GM12878 (cell line): ENCODE measurements around the gene DAZAP1. TPM values are rescaled to one million over a fixed set of nuclear protein-coding genes. Genes with fewer than 3 reads are reported as not detected.

Experiments
- BHLHE40 ChIP-seq, 2 experiments: fragments of 450-650 bp in 1 of 2; IDR thresholded peaks; 2 replicates each; pipeline ENCODE4 v1.6.1; 2011 to 2017; ENCODE audit warnings: low read depth in 2 of 2, borderline replicate concordance in 1 of 2, improper control_type of control experiment in 1 of 2, low read length in 1 of 2, mild to moderate bottlenecking in 1 of 2
- BRCA1 ChIP-seq: IDR thresholded peaks from 2 replicates; pipeline ENCODE4 v1.6.1; 2011; ENCODE audit warnings: low read depth, low read length, improper control_type of control experiment
- CBX5 ChIP-seq: sonication (generic); IDR thresholded peaks from 2 replicates; pipeline ENCODE4 v1.6.1; 2016; ENCODE audit warnings: low read depth, moderate library complexity, mild to moderate bottlenecking, inconsistent platforms
- KLF5 ChIP-seq: fragments of 450-650 bp; IDR thresholded peaks from 2 replicates; pipeline ENCODE4 v1.6.1; 2014; ENCODE audit warnings: mild to moderate bottlenecking; ENCODE audit not compliant: partially characterized antibody
- MAX ChIP-seq: IDR thresholded peaks from 2 replicates; pipeline ENCODE4 v1.6.1; 2012; ENCODE audit warnings: low read depth, low read length, improper control_type of control experiment
- POU2F2 ChIP-seq: IDR thresholded peaks from 3 replicates; pipeline ENCODE4 v1.6.1; 2011; ENCODE audit warnings: low read depth, mild to moderate bottlenecking, low read length, borderline replicate concordance
- SMAD1 ChIP-seq: fragments of 450-650 bp; IDR thresholded peaks from 2 replicates; pipeline ENCODE4 v1.6.1; 2018; ENCODE audit warnings: mild to moderate bottlenecking, low read depth; ENCODE audit not compliant: partially characterized antibody
- SMARCA5 ChIP-seq: fragments of 450-650 bp; IDR thresholded peaks from 2 replicates; pipeline ENCODE4 v1.6.1; 2017; ENCODE audit warnings: mild to moderate bottlenecking
- polyA plus RNA-seq, 11 experiments: library from polyadenylated mRNA; depleted of rRNA in 4 of 11; unstranded in 6 of 11; stranded (reverse) in 5 of 11; fragments of >200 nt; fragmentation: Nextera tagmentation in 4 of 11; fragmentation: Illumina TruSeq in 1 of 11; extraction: Ambion mirVana in 4 of 11; extraction: Trizol in 1 of 11; gene quantifications; 1 replicate in 1 of 11; 2 replicates in 10 of 11; pipeline versions ENCODE4 v1.2.1 to v1.2.3, GENCODE V29; 2011 to 2016; ENCODE audit warnings: inconsistent platforms in 2 of 11, missing spikeins in 2 of 11, low read depth in 1 of 11
- total RNA-seq, 4 experiments: library from RNA; depleted of rRNA in 3 of 4; stranded (reverse); fragments of >200 nt in 3 of 4; fragmentation: Illumina TruSeq in 1 of 4; extraction: Trizol in 1 of 4; gene quantifications; 2 replicates each; pipeline versions ENCODE4 v1.2.1 to v1.2.3, GENCODE V29; 2013 to 2021
- TF ChIP-seq, protein P1 (sequence below): fragments of 450-650 bp; IDR thresholded peaks from 2 replicates; pipeline ENCODE4 v1.6.1; 2016; ENCODE audit warnings: mild to moderate bottlenecking, moderate library complexity, borderline replicate concordance

DAZAP1 gene
- total and polyA plus RNA-seq, 10 of the 15 experiments (the other 5 are each of a cell fraction or from before 2014, with no cell fraction given): 9.9 to 240 (median 92.3) TPM

- TF ChIP-seq KLF5: no peak
- TF ChIP-seq SMAD1: no peak
- no peak for TF ChIP-seq SMARCA5
- TF ChIP-seq, protein P1, sequence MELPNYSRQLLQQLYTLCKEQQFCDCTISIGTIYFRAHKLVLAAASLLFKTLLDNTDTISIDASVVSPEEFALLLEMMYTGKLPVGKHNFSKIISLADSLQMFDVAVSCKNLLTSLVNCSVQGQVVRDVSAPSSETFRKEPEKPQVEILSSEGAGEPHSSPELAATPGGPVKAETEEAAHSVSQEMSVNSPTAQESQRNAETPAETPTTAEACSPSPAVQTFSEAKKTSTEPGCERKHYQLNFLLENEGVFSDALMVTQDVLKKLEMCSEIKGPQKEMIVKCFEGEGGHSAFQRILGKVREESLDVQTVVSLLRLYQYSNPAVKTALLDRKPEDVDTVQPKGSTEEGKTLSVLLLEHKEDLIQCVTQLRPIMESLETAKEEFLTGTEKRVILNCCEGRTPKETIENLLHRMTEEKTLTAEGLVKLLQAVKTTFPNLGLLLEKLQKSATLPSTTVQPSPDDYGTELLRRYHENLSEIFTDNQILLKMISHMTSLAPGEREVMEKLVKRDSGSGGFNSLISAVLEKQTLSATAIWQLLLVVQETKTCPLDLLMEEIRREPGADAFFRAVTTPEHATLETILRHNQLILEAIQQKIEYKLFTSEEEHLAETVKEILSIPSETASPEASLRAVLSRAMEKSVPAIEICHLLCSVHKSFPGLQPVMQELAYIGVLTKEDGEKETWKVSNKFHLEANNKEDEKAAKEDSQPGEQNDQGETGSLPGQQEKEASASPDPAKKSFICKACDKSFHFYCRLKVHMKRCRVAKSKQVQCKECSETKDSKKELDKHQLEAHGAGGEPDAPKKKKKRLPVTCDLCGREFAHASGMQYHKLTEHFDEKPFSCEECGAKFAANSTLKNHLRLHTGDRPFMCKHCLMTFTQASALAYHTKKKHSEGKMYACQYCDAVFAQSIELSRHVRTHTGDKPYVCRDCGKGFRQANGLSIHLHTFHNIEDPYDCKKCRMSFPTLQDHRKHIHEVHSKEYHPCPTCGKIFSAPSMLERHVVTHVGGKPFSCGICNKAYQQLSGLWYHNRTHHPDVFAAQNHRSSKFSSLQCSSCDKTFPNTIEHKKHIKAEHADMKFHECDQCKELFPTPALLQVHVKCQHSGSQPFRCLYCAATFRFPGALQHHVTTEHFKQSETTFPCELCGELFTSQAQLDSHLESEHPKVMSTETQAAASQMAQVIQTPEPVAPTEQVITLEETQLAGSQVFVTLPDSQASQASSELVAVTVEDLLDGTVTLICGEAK: no peak
- TF ChIP-seq POU2F2: no peak
- no peak for TF ChIP-seq MAX
- TF ChIP-seq BRCA1: no peak
- no peak for TF ChIP-seq CBX5
- TF ChIP-seq BHLHE40 (IDR thresholded peaks at IDR 0.05; ENCODE audit: borderline replicate concordance in 1 of 2, low read depth in 2 of 2, low read length in 1 of 2): no peak
Measured at GRCh38 chr19:1363599-1363998, 43.8 kb upstream of the DAZAP1 start (continued).
